GM19240 (cell line): ENCODE results near the gene ZNF208.
"Not testable (repeated sequence)": the region's sequence is repeated elsewhere in the genome, so short reads cannot be mapped to it uniquely, and the experiment has no call there.

Experiments
- DNase-seq: peaks from one replicate; pipeline ENCODE4 v3.0.0; 2011; ENCODE audit warnings: low spot score; ENCODE audit not compliant: insufficient read length

The ZNF208 gene

DNA sequence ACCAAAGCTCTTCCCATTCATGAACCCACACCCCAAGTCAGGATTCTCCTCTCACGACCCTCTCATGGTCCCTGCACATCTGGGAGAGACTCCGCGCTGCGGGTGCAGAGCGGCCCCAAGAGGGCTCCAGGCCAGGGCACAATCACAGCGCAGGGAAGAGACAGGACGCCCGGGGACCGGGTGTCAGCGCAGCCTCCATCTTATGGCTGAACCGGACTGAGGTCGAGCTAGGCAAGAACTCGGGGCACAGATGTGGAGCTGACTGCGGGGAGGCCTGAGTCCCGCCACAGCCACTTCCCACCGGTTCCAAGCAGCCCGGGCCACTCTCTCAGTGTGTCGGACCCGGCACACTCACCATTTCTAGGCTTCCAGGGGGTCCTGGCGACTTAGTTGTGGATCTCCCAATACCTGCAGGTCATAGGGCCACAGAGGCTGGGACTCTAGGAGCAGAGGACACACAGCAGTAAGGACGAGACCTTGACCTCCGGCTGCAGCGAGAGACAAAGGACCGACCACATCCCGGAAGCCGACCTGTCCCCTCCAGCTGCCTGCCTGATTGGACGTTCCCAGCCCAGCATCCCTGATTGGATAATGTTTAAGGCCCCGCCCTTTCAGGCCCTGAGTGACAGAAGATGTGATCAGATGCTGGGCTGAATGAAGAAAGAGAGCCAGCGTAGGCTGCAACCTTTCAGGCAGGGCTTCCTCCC is at the start of gene ZNF208:
Gene ZNF208, minus strand, starts transcription at position 507 of the 707 bp plus-strand sequence. Its CDS starts 149 bp downstream, at position 358.
- not testable (repeated sequence) for DNase-seq

DNA sequence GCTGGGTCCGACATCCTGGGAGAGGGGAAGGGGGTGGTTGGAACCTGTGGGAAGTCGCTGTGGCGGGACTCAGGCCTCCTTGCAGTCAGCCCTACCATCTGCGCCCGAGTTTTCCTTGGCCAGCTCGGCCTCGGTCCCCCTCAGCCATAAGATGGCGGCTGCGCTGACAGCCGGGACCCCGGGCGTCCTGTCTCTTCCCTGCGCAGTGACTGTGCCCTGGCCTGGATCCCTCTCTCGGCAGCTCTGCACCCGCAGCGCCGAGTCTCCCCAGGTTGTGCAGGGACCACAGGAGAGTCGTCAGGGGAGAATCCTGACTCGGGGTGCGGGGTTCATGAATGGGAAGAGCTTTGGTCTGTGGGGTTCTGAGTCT is 41.9 kb upstream of the ZNF208 start:
- no peak for DNase-seq

DNA sequence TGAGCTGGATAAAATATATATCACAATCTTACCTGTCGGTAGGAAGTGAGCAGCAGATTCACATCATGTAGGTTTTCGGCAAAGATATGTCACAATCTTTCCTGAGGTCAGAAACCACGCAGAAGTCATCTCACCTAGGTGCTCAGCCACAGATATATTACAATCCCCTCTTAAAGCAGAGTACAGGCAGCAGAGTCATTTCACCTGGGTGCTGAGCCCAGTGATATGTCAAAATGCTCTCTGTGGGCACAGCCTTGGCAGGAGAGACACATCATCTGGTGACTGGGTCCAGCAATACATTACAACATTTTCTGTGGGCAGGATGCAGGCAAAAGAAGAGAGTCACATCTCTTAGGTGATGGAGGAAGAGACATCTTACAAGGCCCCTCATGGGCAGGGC is 30.4 kb upstream of the ZNF208 start:
- not testable (repeated sequence) for DNase-seq

DNA sequence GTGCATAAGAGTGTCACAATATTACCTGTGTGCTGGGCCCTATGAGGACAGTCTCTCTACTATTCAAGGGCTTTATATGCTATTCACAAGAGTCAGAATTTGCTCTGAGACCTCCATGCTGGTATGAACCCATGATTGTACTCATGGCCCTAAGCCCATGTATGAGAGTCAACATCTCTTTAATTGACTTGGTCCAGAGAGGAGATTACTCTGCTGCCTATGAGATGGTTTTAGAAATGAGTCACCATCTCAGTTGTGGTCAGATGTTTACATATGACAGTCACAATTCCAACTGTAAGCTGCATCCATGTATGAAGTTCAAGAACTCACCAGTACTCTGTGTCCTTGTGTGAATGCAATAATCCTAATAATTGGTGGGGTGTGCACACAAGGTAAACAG is 19.9 kb upstream of the ZNF208 start:
- no peak for DNase-seq

DNA sequence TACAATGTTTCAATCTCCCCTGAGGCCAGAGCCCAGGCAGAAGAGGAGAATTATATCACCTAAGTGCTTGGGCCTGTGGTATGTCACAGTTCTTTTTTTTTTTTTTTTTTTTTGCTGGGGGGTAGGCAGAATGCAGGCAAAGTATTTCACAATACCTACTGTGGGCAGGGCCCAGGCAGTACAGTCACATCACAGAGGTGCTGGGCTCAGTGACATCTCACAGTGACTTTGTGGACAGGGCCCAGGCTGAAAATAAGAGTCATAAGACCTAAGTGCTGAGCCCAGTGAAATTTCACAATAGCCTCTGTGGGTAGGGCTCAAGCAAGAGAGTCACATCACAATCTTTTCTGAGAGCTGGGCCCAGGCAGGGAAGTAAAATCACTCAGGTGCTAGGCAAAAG is 15.9 kb upstream of the ZNF208 start:
- DNase-seq: no peak

DNA sequence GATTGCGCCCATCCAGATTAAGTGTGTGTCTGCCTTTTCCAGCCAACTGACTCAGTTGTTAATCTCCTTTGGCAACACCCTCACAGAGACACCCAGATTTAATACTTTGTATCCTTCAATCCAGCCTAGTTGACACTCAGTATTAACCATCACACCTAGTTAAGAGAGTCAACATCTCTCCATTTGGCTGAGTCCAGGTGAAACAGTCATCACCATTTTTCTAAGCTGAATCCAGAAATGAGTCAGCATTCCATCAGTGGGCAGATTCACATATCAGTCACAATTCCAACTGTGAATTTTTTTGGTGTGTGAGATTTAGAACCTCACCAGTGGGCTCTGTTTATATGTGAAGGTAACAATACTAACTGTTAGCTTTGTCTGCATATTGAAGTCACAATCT is 14.8 kb upstream of the ZNF208 start:
- not testable (repeated sequence) for DNase-seq

DNA sequence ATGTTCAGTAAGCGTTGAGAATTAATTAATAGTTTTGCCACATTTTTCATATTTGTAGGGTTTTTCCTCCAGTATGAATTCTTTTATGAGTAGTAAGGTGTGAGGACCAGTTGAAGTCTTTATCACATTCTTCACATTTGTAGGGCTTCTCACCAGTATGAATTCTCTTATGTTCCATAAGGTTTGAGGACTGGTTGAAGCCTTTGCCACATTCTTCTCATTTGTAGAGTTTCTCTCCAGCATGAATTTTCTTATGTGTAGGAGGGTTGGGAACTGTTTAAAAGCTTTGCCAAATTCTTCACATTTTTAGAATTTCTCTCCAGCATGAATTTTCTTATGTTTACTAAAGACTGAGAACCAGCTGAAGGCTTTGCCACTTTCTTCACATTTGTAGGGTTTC is 40.3 kb downstream of the ZNF208 start:
- DNase-seq: no peak

DNA sequence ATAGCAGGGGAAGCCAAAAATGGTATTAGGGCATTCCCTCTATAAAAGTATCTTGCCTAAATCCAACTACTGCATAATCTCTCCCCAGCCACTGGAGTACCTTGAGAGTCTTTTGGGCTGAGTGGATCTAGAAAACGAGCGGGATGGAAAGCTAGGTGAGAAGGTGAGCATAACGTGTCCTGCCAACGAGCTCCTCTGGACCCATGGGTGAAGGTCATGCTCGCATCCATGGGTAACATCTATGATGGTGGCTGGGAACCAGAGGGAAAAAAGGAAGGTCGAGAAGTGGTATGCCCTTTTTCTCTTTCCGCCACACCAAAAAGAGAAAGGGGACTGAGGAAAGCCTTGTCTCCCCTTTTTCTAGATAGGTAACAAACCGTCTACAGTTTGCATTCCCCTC is 63.0 kb downstream of the ZNF208 start:
- no peak for DNase-seq

DNA sequence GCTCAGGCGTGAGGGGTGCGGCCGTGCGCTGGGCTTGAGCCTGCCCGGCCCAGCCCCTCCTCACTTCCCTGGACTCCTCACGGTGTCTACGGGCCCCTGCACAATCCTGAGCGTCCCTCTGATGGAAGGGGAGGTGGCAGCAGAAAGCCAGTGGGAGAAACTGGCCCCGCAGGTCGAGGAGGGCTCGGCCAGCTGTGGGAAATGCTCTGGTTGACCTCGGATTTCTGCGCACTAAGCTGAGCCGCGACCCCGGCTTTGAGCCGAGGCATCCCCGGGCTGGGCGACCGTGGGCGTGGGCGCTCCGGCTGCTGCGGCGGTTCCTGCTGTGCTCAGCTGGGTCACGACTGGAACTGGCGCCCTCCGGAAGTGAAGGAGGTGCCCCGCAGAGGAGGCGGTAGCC is 70.1 kb downstream of the ZNF208 start:
- no peak for DNase-seq

DNA sequence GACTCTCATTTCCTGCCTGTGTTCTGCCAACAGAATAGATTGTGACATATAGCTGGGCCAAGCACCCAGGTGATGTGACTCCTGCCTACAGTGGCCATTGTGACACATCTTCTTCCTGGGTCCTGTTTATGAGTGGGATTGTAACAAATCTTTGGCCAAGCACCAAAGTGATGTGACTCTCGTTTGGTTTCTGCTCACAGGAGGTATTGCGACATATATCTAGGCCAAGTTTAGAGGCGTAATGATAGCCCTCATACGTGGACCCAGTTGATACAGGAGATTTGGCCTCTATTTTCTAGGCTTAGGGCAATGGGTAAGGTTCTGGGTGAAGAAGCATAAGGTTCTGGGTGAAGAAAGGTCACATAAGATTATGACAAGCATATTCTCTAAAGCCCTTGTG is 76.2 kb downstream of the ZNF208 start:
- DNase-seq: no peak

DNA sequence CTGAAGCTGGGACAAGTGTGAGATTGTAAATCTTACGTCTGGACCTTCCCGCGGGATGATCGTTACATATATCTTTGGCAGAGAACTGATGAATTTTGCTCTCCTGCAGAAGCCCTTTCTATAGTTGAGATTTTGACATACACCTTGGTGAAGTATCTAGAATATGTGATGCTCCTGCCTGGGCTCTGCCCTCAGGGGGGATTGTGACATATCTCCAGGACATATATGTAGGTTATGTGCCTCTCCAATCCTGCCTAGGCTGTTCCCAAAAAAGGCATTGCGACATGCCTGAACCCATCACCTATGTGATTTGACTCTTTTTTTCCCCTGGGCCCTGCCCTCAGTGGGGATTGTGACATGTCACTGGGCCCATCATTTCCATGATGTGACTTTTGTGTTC is 76.6 kb downstream of the ZNF208 start:
- DNase-seq: no peak

DNA sequence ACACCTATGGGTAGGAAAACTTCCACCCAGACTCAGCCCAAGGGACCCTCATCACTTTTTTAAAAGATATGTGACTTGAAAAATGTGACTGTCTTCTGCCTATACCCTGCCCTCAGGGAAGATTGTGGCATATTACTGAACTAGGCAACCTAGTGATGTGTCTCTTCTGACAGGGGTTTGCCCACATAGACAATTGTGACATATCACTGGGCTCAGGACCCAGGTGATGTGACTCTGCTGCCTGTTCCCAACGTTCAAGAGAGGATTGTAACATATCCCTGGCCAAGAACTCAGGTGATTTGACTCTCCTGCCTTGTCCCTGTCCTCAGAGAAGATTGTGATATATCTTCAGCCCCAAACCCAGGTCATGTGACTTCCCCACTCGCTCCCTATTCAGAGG is 88.5 kb downstream of the ZNF208 start:
- no peak for DNase-seq

DNA sequence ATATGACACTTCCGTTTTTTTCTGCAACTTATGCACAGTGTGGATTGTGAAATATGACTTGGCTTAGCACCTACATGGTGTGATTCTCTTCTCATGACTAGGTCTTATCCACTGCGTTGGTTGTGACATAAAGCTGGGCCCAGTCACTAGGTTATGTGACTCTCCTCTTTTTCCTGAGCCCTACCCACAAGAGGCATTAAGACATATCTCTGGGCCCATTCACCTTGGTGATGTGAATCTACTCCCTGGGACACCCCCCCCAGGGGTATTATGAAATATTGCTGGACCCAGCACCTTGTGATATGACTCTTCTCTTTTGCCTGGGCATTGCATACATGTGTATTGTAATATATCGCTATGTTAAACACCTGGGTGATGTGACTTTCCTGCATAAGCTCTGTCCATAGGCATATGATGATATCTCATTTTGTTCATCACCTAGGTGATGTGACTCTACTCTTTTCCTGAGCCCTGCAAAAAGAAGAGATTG is 89.0 kb downstream of the ZNF208 start:
- DNase-seq: no peak

DNA sequence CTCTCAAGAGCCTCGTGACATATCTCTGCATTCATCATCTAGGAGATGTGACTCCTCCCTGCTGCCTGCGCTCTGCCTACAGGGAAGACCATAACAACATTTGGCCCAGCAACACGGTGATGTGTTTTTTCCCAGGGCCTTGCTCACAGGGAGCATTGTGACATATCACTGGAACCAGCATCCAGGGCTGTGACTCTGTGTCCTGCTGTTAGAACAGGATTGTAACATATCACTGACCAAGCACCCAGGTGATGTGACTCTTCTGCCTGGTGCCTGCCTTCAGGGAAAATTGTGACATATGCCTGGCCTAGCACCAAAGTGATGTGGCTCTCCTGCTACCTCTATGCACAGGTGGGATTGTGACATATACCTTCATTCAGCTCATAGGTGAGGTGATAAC is 95.3 kb downstream of the ZNF208 start:
- no peak for DNase-seq

DNA sequence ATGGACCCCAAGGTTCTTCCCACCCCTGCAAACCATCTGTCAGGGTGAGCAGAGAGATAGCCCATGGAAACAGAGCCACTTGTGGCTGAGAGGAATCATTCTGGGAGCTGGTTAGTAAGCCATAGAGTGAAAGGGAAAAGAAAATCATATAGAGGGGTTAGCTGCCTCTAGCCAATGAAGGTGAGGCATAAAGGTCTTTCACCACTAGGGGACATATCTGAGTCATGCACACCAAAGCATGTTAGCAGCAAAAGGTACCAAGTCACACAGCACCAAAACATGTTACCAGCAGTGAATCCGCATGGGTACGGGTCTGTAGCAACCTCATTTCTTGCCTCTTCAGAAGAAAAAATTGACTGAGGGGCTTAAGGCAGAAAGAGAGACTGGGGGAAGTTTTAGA is 98.1 kb downstream of the ZNF208 start:
- DNase-seq: no peak

DNA sequence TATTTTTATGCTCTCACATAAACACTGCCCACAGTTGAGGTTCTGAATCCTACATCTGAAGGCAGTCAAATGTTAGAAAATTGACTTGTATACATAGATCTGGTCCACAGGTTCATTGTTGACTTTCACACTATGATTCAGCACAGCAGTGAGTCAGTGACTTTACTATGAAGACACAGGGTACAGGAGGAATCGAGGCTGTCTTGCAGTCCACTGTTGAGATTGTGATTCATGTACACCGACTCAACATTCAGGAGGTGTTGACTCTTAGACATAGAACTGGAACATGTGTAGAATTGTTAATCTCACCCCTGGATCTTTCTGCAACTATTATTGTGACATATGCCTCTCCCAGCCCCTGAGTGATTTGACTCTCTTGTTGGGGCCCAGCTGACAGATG is 100.4 kb downstream of the ZNF208 start:
- DNase-seq: no peak

DNA sequence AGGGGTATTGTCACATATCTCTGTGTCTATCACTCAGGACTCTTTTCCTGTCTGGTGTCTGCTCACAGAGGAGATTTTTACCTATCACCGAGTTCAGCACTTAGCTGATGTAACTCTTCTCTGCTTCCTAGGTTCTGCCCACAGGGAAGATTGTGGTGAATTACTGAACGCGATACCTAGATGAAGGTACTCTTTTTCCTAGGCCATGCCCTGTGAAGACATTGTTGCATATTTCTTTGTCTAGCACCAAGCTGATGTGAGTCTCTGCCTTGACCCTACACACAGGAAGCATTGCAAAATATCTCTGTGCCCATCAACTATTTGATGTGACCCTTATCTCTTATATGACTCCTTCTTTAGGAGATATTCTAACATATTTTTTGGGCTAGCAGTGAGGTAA is 102.7 kb downstream of the ZNF208 start:
- DNase-seq: no peak

DNA sequence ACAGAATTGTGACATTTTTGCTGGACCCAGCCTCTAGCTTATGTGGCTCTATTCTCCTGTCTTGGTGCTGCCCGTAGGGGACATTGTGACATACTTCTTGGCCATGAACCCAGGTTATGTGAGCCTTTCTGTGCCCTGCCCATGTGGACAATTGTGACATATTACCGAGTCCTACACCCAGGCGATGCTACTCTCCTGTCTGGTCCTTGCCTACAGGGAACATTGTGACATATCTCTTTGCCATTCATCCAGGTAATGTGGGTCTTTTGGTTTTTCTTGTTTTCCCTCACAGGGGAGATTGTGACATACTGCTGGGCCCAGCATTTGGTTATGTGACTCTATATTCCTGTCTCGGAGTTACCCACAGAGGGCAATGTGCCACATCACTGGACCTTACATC is 103.2 kb downstream of the ZNF208 start:
- no peak for DNase-seq

DNA sequence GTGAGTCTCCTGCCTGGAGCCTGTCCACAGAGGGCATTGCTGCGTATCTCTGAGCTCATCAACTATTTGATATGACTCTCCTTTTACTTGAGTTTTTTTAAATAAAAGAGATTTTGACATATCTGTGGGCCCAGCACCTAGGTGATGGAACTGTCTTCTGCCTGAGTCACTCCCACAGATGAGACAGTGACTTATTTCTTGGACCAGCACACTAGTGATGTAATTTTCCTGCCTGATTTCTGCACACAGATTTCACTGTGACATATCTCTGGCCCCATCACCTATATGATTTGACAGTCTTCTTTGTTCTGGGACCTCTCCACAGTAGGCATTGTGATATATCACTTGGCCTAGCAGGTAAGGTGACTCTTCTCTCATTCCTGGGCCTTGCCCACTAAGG is 108.2 kb downstream of the ZNF208 start:
- no peak for DNase-seq

DNA sequence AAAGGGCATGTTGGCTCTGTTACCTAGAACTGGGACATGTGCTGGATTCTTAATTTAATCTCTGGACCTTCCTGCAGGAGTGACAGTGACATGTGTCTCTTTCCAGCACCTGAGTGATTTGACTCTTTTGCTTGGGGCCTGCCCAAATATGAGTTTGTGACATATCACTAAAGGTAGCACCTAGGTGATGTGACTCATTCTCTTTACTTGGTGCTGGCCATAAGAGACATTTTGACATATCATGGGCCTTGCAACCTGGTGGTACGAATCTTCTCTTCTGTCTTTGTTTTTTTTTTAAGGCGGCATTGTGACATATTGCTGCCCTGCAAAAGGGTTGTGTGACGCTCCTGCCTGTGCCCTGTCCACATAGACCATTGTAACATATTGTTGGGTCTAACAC is 108.9 kb downstream of the ZNF208 start:
- no peak for DNase-seq

DNA sequence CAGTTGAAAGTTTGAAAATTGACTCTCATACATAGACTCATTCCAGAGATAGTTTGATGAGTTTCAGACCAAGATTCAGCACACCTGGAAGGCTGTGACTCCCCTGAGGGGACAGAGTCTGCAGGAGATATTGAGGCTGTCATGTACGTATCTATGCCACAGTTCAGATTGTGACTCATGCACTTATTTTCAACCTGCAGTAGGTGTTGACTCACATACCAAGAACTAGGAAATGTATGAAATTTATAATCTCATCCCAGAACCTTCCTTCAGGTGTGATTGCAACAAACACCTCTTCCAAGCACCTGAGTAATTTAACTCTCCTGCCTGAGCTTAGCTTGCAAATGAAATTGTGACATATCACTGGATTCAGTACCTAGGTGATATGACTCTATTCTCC is 110.3 kb downstream of the ZNF208 start:
- DNase-seq: no peak

DNA sequence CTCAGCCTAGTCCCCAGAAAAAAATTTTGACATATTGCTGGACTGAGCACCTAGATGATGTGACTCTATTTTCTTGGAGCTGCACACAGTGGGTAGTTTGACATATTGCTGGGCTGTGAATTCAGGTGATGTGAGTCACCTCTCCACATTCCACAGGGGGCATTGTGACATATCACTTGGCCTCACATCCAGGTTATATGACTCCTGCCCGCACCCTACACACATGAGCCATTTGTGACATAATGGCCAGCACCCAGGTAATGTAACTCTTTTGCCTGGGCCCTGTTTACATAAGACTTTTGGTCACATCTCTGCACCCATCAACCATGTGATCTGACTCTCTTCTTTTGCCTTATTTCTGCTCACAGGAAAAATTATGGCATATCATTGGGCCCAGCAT is 119.7 kb downstream of the ZNF208 start:
- DNase-seq: no peak

DNA sequence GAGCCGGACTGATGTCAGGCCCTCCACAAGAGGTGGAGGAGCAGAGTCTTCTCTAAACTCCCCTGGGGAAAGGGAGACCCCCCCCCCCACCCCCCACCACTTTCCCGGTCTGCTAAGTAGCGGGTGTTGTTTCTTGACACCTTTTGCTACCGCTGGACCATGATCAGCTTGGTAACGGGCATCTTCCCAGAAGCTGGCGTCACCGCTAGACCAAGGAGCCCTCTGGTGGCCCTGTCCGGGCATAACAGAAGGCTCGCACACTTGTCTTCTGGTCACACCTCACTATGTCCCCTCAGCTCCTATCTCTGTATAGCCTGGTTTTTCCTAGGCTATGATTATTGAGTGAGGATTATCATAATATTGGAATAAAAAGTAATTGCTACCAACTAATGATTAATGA is 120.7 kb downstream of the ZNF208 start:
- not testable (repeated sequence) for DNase-seq

DNA sequence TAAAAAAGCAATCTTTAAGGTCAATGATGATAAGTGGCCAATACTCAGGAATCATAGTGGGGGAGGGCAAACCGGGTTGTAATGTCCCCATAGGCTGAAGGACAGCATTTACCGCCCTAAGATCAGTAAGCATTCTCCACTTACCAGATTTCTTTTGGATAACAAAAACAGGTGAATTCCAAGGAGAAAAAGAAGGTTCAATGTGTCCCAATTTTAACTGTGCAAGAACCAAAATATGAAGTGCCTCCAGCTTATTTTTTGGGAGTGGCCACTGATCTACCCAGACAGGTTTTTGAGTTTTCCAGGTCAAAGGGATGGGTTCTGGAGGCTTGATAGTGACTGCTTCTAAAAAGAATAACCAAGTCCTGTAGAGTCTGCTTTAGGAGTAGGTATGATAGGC is 125.2 kb downstream of the ZNF208 start:
- not testable (repeated sequence) for DNase-seq
